Body of pancreas (tissue), 4 donors: ENCODE measurements around the gene CNIH2.

Source experiments
- CTCF ChIP-seq, 7 experiments: fragments of 450-650 bp in 4 of 7; fragments of 200-600 bp in 3 of 7; sonication (generic) in 3 of 7; IDR thresholded peaks; one replicate each; pipeline ENCODE4 v1.5.1; 2016 to 2019; ENCODE audit warnings: antibody characterized with exemption in 7 of 7
- POLR2A ChIP-seq, 3 donors: fragments of 450-650 bp; IDR thresholded peaks; one replicate each; pipeline ENCODE4 v1.6.1; 2016; ENCODE audit warnings: antibody characterized with exemption in 3 of 3, mild to moderate bottlenecking in 2 of 3

GRCh38 chr11:66289548-66290329 is 11.8 kb downstream of the CNIH2 start:
- TF ChIP-seq CTCF (IDR thresholded peaks at IDR 0.05) (no peak), POLR2A (IDR thresholded peaks at IDR 0.05) (no peak)
